ENCODE results near the gene MCTP1. TPM values are rescaled to one million over a fixed set of nuclear protein-coding genes. Genes with fewer than 3 reads are reported as not detected.

The MCTP1 gene
- total and polyA plus RNA-seq, 2 of the 13 experiments (the other 11 are each of a cell fraction or from before 2014, with no cell fraction given), result 0.15 to 0.48 TPM

GRCh38 chr5:95110118-95110517 is 174.8 kb downstream of the MCTP1 start (continued):
- TF ChIP-seq PRMT3 (CRISPR knock-in tag; IDR thresholded peaks at IDR 0.05; ENCODE audit: borderline replicate concordance, low read depth), result no peak

- BruUV-seq (replicated peaks), result no TSS peak
- DNase-seq (ENCODE audit: low spot score) (no peak), ATAC-seq (no peak), FAIRE-seq (no peak)
- H3K36me3 ChIP-seq (replicated peaks in 1 of 2; ENCODE audit: control insufficient read depth in 1 of 2, insufficient read depth in 2 of 2, low read length in 2 of 2), result no peaks in the 10 kb centered on the region
- no peaks in the 10 kb centered on the region for H3K27me3 ChIP-seq (ENCODE audit: control insufficient read depth in 1 of 2, insufficient read depth in 2 of 2, low read length in 2 of 2)
- no peak overlapping the region for H3K27ac ChIP-seq (ENCODE audit: extremely low read length, insufficient read depth, low read length)
- POLR2A ChIA-PET, result no interaction called here
- no peak overlapping the region for H3K9ac ChIP-seq (ENCODE audit: insufficient read depth, low read depth, low read length)
- no peaks in the 10 kb centered on the region for H3K79me2 ChIP-seq (ENCODE audit: insufficient read depth, low read length)
- H3K4me3 ChIP-seq (replicated peaks in 1 of 3; ENCODE audit: insufficient read depth in 1 of 3, low read depth in 2 of 3, low read length in 3 of 3), result no peak overlapping the region
- in situ Hi-C loops (cut with HindIII; ENCODE audit: extremely low pct_ligation_motif_present, low pct_unique_long_range_greater_than_20kb), result no loop called here
- H3K4me1 ChIP-seq (ENCODE audit: insufficient read depth, low read length), result no peaks in the 10 kb centered on the region
- WGBS (ENCODE audit: low lambda C conversion rate), result 12% methylated on average over 2 of the region's 2 CpGs
- no peaks in the 10 kb centered on the region for H4K20me1 ChIP-seq (ENCODE audit: insufficient read depth, low read length)
- H3K9me3 ChIP-seq (ENCODE audit: low read length), result no peaks in the 10 kb centered on the region
- no peak overlapping the region for H3K4me2 ChIP-seq (ENCODE audit: low read depth, low read length)
- CTCF ChIA-PET (ENCODE audit: low intra/inter-chr PET ratio, low total read pairs), result no interaction called here
- no peak overlapping the region for H2AFZ ChIP-seq (ENCODE audit: low read length)
- intact Hi-C loops (cut with micrococcal nuclease; ENCODE audit: unreplicated experiment), result no loop called here
- TF ChIP-seq, protein P1, sequence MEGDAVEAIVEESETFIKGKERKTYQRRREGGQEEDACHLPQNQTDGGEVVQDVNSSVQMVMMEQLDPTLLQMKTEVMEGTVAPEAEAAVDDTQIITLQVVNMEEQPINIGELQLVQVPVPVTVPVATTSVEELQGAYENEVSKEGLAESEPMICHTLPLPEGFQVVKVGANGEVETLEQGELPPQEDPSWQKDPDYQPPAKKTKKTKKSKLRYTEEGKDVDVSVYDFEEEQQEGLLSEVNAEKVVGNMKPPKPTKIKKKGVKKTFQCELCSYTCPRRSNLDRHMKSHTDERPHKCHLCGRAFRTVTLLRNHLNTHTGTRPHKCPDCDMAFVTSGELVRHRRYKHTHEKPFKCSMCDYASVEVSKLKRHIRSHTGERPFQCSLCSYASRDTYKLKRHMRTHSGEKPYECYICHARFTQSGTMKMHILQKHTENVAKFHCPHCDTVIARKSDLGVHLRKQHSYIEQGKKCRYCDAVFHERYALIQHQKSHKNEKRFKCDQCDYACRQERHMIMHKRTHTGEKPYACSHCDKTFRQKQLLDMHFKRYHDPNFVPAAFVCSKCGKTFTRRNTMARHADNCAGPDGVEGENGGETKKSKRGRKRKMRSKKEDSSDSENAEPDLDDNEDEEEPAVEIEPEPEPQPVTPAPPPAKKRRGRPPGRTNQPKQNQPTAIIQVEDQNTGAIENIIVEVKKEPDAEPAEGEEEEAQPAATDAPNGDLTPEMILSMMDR (CRISPR knock-in tag; IDR thresholded peaks at IDR 0.05), result no peak
- TF ChIP-seq ZNF704 (CRISPR knock-in tag; IDR thresholded peaks at IDR 0.05; ENCODE audit: borderline replicate concordance), result no peak
- no peak for TF ChIP-seq ZNF282 (IDR thresholded peaks at IDR 0.05; ENCODE audit: partially characterized antibody)
- TF ChIP-seq THAP9 (CRISPR knock-in tag; IDR thresholded peaks at IDR 0.05; ENCODE audit: borderline replicate concordance), result no peak
- no peak for TF ChIP-seq ZNF33A (CRISPR knock-in tag; IDR thresholded peaks at IDR 0.05; ENCODE audit: borderline replicate concordance)
- TF ChIP-seq, protein P2, sequence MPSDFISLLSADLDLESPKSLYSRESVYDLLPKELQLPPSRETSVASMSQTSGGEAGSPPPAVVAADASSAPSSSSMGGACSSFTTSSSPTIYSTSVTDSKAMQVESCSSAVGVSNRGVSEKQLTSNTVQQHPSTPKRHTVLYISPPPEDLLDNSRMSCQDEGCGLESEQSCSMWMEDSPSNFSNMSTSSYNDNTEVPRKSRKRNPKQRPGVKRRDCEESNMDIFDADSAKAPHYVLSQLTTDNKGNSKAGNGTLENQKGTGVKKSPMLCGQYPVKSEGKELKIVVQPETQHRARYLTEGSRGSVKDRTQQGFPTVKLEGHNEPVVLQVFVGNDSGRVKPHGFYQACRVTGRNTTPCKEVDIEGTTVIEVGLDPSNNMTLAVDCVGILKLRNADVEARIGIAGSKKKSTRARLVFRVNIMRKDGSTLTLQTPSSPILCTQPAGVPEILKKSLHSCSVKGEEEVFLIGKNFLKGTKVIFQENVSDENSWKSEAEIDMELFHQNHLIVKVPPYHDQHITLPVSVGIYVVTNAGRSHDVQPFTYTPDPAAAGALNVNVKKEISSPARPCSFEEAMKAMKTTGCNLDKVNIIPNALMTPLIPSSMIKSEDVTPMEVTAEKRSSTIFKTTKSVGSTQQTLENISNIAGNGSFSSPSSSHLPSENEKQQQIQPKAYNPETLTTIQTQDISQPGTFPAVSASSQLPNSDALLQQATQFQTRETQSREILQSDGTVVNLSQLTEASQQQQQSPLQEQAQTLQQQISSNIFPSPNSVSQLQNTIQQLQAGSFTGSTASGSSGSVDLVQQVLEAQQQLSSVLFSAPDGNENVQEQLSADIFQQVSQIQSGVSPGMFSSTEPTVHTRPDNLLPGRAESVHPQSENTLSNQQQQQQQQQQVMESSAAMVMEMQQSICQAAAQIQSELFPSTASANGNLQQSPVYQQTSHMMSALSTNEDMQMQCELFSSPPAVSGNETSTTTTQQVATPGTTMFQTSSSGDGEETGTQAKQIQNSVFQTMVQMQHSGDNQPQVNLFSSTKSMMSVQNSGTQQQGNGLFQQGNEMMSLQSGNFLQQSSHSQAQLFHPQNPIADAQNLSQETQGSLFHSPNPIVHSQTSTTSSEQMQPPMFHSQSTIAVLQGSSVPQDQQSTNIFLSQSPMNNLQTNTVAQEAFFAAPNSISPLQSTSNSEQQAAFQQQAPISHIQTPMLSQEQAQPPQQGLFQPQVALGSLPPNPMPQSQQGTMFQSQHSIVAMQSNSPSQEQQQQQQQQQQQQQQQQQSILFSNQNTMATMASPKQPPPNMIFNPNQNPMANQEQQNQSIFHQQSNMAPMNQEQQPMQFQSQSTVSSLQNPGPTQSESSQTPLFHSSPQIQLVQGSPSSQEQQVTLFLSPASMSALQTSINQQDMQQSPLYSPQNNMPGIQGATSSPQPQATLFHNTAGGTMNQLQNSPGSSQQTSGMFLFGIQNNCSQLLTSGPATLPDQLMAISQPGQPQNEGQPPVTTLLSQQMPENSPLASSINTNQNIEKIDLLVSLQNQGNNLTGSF (CRISPR knock-in tag; IDR thresholded peaks at IDR 0.05), result no peak
- no peak for TF ChIP-seq HOXD1 (CRISPR knock-in tag; IDR thresholded peaks at IDR 0.05)
- no peak for TF ChIP-seq SMARCE1 (IDR thresholded peaks at IDR 0.05; ENCODE audit: borderline replicate concordance)
- no peak for TF ChIP-seq CC2D1A (CRISPR knock-in tag; IDR thresholded peaks at IDR 0.05)
- no peak for TF ChIP-seq ATAD3A (CRISPR knock-in tag; IDR thresholded peaks at IDR 0.05)
- TF ChIP-seq ARNTL (CRISPR knock-in tag; IDR thresholded peaks at IDR 0.05), result no peak
- TF ChIP-seq KLF13 (CRISPR knock-in tag; IDR thresholded peaks at IDR 0.05), result no peak
Observed at GRCh38 chr5:95107138-95107537, 177.8 kb downstream of the MCTP1 start.
